Transverse colon (tissue), 4 donors: Measurements from ENCODE around the gene NECTIN1. TPM values are rescaled to one million over a fixed set of nuclear protein-coding genes. Genes with fewer than 3 reads are reported as not detected.

Source experiments
- DNase-seq: peaks from one replicate; pipeline ENCODE4 v3.0.0-alpha.2; 2019
- H3K27ac ChIP-seq, 4 donors: fragments of 200-600 bp; sonication (generic); 2 replicates each; pipeline ENCODE4 v1.5.1; 2016 to 2018; ENCODE audit warnings: inconsistent platforms in 4 of 4
- H3K27me3 ChIP-seq: fragments of 200-600 bp; sonication (generic); 2 replicates; pipeline ENCODE4 v1.5.1; 2017; ENCODE audit warnings: inconsistent platforms
- H3K36me3 ChIP-seq, 4 donors: fragments of 200-600 bp; sonication (generic); 2 replicates each; pipeline ENCODE4 v1.5.1; 2017 to 2019; ENCODE audit warnings: inconsistent platforms in 4 of 4
- H3K4me1 ChIP-seq, 4 donors: fragments of 200-600 bp; sonication (generic); 2 replicates each; pipeline ENCODE4 v1.5.1; 2017 to 2020; ENCODE audit warnings: inconsistent platforms in 4 of 4
- H3K4me3 ChIP-seq, 4 donors: fragments of 200-600 bp; sonication (generic); 1 replicate in 1 of 4; 2 replicates in 3 of 4; pipeline versions ENCODE4 v1.5.1 to v1.6.1; 2017 to 2019; ENCODE audit warnings: inconsistent platforms in 4 of 4
- H3K9me3 ChIP-seq, 2 donors: fragments of 200-600 bp; sonication (generic); 2 replicates each; pipeline ENCODE4 v1.5.1; 2017 to 2019; ENCODE audit warnings: inconsistent platforms in 2 of 2
- CTCF ChIP-seq, 5 experiments: fragments of 200-600 bp in 3 of 5; fragments of 450-650 bp in 2 of 5; sonication (generic) in 3 of 5; IDR thresholded peaks; 1 replicate in 2 of 5; 2 replicates in 3 of 5; pipeline ENCODE4 v1.5.1; 2016 to 2017; ENCODE audit warnings: antibody characterized with exemption in 5 of 5, inconsistent platforms in 3 of 5, mild to moderate bottlenecking in 2 of 5, moderate library complexity in 1 of 5
- EP300 ChIP-seq: sonication (generic); formaldehyde crosslinking; IDR thresholded peaks from one replicate; pipeline ENCODE4 v1.6.1; 2017; ENCODE audit warnings: antibody characterized with exemption, low read depth
- POLR2A ChIP-seq: fragments of 450-650 bp; IDR thresholded peaks from one replicate; pipeline ENCODE4 v1.6.1; 2016; ENCODE audit warnings: antibody characterized with exemption, mild to moderate bottlenecking, moderate library complexity
- POLR2AphosphoS5 ChIP-seq, 3 donors: sonication (generic); formaldehyde crosslinking; IDR thresholded peaks; one replicate each; pipeline ENCODE4 v1.6.1; 2016; ENCODE audit warnings: antibody characterized with exemption in 3 of 3
- WGBS, 2 donors: methylation state at CpG; one replicate each; pipeline ENCODE4 v1.1.5; 2018; ENCODE audit warnings: low coverage in 1 of 2; 5-methylcytosine and 5-hydroxymethylcytosine counted together
- in situ Hi-C, 4 donors: fragments of 200-750 bp; cut with MboI; loops; one replicate each; pipeline versions ENCODE4 v1.15.0 to v1.15.1; 2017; ENCODE audit warnings: low sequenced_read_pairs in 3 of 4, low pct_ligation_motif_present in 1 of 4, low pct_unique_long_range_greater_than_20kb in 1 of 4
- intact Hi-C: fragments of 100-400 bp; cut with DNase I; formaldehyde crosslinking; loops from one replicate; pipeline ENCODE4 v1.15.1; 2023; ENCODE audit warnings: low total_unique reads
- total RNA-seq, 4 donors: library from RNA; depleted of rRNA; stranded (reverse); fragments of >200 nt; gene quantifications; one replicate each; pipeline ENCODE4 v1.1.0, GENCODE V29; 2016

The NECTIN1 gene
- total RNA-seq, 4 donors from 2014 or later, result 11.0 to 71.2 (median 12.6) TPM

GRCh38 chr11:119652907-119653659, 75.9 kb downstream of the NECTIN1 start:
- 79 to 85% methylated on average over 3 to 22 of the region's 22 CpGs for WGBS, 2 donors
- H3K9me3 ChIP-seq, result no peaks in the 10 kb centered on the region
- no peaks in the 10 kb centered on the region for H3K4me1 ChIP-seq
- intact Hi-C loops (no loop called here), in situ Hi-C loops (loop anchor here (10.0 to 25.0 kb wide), 3 partner anchors 434 to 459 kb away; no protein-coding TSS in a partner anchor)
- DNase-seq, result no peak
- no peak overlapping the region for H3K27ac ChIP-seq
- no peaks in the 10 kb centered on the region for H3K36me3 ChIP-seq
- TF ChIP-seq EP300 (no peak), CTCF (IDR thresholded peaks at IDR 0.05) (no peak), POLR2A (no peak), POLR2AphosphoS5 (IDR thresholded peaks at IDR 0.05) (no peak)
- H3K27me3 ChIP-seq, result no peaks in the 10 kb centered on the region
- H3K4me3 ChIP-seq, result no peak overlapping the region

- in situ Hi-C loops (loop anchor here (10.0 to 25.0 kb wide), 3 partner anchors 435 to 460 kb away; no protein-coding TSS in a partner anchor), intact Hi-C loops (no loop called here)
- H3K9me3 ChIP-seq, result no peaks in the 10 kb centered on the region
- 71 to 73% methylated on average over 8 to 12 of the region's 12 CpGs for WGBS, 2 donors
- no peak overlapping the region for H3K27ac ChIP-seq
- no peaks in the 10 kb centered on the region for H3K36me3 ChIP-seq
- no peaks in the 10 kb centered on the region for H3K27me3 ChIP-seq
- no peak overlapping the region for H3K4me3 ChIP-seq
- DNase-seq, result no peak
- TF ChIP-seq POLR2A (no peak), CTCF (IDR thresholded peaks at IDR 0.05) (no peak), POLR2AphosphoS5 (IDR thresholded peaks at IDR 0.05) (no peak), EP300 (no peak)
- no peaks in the 10 kb centered on the region for H3K4me1 ChIP-seq
Observed at GRCh38 chr11:119651802-119652584, 77.0 kb downstream of the NECTIN1 start.

- H3K4me1 ChIP-seq, result no peaks in the 10 kb centered on the region
- DNase-seq, result no peak
- no peak overlapping the region for H3K4me3 ChIP-seq
- 79 to 80% methylated on average over 4 to 6 of the region's 6 CpGs for WGBS, 2 donors
- H3K9me3 ChIP-seq, result no peaks in the 10 kb centered on the region
- H3K36me3 ChIP-seq, result no peaks in the 10 kb centered on the region
- H3K27me3 ChIP-seq, result no peaks in the 10 kb centered on the region
- H3K27ac ChIP-seq, result no peak overlapping the region
- in situ Hi-C loops, result loop anchor here (10.0 to 25.0 kb wide), 3 partner anchors 437 to 462 kb away; no protein-coding TSS in a partner anchor
- intact Hi-C loops, result no loop called here
- TF ChIP-seq EP300, result no peak
- no peak for TF ChIP-seq POLR2AphosphoS5 (IDR thresholded peaks at IDR 0.05)
- TF ChIP-seq CTCF (IDR thresholded peaks at IDR 0.05), result no peak
- no peak for TF ChIP-seq POLR2A
Observed at GRCh38 chr11:119650251-119650650, 78.7 kb downstream of the NECTIN1 start.

GRCh38 chr11:119647254-119647653, 81.7 kb downstream of the NECTIN1 start:
- Histone ChIP-seq H3K4me3 (no peak overlapping the region), H3K4me1 (no peaks in the 10 kb centered on the region), H3K27me3 (no peaks in the 10 kb centered on the region), H3K27ac (no peak overlapping the region), H3K36me3 (no peaks in the 10 kb centered on the region), H3K9me3 (no peaks in the 10 kb centered on the region)
- no peak for DNase-seq
- intact Hi-C loops, result loop anchor here (10.0 kb wide), 1 partner anchor 188 kb away; no protein-coding TSS in a partner anchor
- WGBS, 2 donors, result 80% methylated on average over 3 of the region's 3 CpGs; no CpG with 5 or more reads in 1 of the 2 donors
- in situ Hi-C loops, result no loop called here
- no peak for TF ChIP-seq POLR2AphosphoS5 (IDR thresholded peaks at IDR 0.05)
- no peak for TF ChIP-seq POLR2A
- no peak for TF ChIP-seq EP300
- TF ChIP-seq CTCF (IDR thresholded peaks at IDR 0.05), result no peak
